NOMO-1 (cell line): ENCODE data around the gene DUSP16.
"Not testable (repeated sequence)": the region's sequence is repeated elsewhere in the genome, so short reads cannot be mapped to it uniquely, and the experiment has no call there.

Experiments
- DNase-seq, 2 experiments: peaks; one replicate each; lab custom pipeline; 2025; ENCODE audit not compliant: unreplicated experiment in 2 of 2; lab: John Stamatoyannopoulos, UW

The DUSP16 gene

DNA sequence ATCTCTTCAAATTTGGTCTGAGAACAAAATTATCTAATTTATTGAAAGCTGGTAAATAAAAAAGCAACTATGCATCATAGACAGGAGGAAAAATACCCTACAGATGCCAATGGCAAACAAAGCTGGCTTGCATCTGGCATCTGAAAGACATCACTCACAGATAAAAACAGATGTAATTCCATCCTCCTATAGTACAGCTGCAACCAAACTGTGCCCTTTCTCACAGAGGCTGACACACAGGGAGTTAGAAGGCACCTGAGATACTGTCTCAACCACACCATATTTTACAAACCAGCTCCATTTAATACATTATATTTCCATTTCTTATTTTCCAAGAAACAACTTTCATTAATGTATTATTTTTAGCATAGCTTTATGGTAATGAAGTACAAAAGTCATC is 39.4 kb downstream of the DUSP16 start:
- no peak for DNase-seq

DNA sequence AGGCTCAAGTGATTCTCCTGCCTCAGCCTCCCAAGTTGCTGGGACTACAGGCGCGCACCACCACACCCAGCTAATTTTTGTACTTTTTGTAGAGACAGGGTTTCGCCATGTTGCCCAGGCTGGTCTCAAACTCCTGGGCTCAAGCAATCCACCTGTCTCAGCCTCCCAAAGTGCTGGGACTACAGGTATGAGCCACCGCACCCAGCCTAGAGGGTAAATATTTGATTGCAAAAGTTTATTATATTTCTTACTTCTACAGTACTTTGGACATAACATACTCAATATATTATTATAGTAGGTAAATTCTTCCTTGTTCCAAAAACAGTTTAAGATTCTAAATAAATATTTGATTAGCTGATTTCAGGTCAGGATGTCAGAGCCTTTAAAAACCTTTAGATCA is 40.0 kb downstream of the DUSP16 start:
- not testable (repeated sequence) for DNase-seq

DNA sequence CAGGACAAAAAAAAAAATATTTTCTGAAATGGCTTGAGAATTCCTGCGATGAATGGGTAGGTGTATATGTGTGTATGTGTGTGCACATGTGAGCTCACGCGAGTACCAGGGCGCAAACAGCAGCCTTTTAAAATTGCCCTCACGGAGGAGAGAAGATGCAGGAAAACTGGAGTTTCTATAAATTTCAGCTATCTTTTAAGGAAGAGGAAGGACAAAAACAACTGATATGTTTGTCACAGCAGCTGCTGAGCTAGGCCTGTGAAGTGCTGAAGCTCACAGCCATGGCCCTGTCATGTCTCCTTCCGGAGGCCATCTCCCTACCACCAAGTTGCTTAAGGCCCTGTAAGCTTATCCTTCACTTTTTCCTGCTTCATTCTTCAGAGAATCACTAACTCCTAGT is 40.8 kb downstream of the DUSP16 start:
- no peak for DNase-seq

DNA sequence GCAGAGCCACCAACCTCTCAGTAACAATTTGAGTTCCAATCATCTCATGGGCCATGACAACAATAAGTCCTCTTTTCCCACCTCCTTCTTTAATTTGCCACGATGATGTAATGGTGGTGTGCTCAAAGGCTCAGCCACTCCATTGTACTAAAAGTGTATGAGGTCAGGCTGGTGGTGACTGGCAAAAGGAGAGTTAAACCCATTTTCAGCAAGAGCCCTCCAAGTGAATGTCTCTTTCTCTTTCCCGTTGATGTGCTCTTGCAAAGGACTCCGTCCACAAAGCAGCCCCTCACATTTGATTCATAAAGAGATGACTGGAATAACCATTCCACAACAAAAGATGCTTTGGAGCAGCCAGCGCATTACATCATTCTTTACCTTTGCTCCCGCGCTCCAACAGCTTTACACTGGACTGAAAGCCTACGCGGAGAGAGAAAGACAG is 41.6 kb downstream of the DUSP16 start:
- DNase-seq, result no peak

DNA sequence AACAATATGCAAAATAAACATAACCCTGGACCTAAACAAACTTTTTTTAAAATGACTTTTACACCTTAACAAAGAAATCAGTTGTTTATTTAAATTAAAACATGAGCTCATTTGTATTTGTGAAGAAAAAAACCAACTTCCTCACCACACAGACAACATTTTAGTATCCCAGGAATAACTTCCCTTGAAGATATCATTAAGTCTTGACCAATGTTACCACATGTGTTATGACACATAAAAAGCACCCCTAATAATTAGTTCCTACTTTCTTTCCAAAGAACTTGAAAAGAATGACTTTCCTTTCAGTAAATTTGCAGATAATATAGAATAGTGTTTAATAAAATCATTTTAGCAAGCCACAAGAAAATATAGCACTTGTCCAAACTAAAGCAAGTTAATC is 42.4 kb downstream of the DUSP16 start:
- DNase-seq, result peak; percentile 8 to 15

DNA sequence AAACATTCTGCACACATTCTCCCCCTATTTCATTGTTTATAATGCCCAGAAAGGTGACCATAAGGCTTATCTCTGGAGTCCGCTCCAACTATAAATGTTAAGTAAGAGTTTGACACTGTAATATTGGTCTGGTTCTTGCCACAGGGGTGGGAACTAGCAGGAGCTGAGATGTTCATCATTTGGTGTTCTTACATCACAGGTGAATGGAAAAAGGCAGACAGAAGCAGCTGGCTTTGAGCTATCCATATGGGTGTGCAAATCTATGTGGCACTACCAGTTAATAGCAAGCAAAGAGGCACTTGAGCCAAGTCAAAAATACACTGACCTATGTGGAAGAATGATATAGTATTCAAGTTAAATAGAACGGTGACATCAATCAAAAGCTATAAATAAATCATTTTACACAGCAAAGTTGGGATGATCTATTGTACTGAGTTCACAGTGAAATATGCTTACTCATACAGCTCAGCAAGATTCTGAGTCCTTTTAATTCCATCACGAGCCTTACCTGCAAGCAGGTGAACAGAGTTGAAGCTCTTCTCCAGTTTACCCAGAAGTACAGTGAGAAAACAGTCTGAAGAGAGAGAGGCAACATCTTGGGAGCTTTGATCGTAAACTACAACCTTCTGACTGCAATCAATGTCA is 43.2 kb downstream of the DUSP16 start:
- no peak for DNase-seq

DNA sequence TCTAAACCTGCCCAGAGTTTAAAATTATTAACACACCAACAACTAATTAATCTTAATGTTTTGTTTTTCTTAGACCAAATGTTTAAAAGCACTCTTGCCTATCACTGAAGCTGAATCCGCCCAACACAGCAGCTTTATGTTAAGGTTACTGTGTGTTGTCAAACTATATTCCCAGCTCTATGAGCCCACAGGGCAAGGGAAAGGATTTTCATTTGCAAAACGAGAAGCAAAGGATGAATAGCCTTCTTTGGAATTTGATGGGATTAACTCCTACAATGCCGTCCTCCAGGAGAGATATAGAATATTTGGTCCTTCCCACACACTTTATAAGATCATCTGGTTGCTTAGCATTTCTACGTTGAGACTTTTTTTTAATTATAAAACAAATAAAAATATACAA is 43.7 kb downstream of the DUSP16 start:
- no peak for DNase-seq

DNA sequence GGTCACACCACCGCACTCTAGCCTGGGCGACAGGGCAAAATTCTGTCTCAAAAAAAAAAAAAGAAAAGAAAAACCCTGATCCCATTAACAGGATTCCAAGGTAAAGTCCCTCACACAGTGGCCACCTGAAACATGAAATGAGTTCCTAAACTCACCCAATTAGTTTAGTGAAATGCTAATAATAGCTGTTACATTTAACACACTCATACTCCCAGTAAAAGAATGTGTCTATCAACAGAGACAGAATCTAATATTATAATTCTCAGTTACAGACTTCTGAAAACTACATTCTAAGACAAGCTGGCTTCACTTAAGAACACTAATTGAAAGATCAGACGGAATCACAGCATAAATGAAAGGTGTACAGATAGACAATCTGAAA is 44.2 kb downstream of the DUSP16 start:
- no peak for DNase-seq

DNA sequence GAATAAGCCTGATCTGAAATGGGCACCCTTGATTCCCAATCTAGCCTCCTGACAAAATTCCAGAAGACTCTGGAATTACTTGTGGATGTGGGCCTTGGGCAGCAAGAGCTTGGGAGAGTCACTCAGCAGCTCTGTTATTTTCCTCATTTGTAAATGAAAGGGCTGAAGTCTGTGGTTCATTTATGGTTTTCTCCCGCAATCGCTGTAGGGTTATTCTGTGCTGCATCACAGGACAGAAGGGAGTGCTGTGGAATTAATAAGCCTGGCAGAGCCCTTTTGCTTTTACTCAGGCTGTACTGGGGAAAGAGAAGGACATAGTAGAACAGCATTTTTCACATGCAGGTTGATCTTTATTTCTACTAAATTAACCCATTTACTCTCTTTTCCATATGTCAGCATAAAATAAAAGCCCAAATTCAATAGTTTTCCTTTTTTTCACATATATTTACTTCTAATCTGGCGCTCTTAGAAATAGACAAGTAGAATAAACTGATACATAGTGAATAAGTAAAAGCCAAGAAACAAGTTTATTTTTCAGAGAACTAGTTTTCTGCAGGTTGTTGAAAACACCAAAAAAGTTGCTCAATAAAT is 49.2 kb downstream of the DUSP16 start:
- no peak for DNase-seq

DNA sequence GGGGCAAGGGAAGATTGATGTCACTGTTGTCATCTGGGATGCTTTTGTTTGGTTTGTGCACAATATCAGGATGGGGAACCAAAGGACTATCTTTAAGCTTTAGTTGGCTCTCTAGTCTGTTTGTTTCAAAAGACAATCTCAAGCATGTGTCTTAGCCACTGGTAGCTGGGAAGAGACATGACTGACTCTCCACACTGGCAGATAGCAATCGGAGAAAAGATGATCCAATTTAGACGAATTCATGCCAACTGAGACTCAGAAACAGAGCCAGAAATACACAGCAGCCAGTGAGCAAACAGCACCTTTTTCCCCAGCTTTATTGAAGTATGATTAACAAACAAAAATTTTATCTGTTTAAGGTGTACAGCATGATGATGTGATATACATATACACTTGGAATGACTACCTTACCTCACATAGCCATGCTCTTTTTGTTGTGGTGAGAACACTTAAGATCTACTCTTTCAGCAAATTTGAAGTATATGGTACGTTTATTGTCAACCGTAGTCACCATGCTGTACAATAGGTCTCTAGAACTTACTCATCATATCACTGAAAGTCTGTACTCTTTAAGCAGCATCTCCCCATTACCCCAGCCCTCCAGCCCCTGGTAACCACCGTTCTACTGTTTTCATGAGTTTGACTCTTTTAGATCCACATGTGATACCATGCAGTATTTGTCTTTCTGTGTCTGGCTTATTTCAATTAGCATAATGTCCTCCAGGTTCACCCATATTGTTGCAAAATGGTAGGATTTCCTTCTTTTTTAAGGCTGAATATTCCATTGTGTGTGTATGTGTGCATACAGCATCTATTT is 50.6 kb downstream of the DUSP16 start:
- DNase-seq, result no peak

DNA sequence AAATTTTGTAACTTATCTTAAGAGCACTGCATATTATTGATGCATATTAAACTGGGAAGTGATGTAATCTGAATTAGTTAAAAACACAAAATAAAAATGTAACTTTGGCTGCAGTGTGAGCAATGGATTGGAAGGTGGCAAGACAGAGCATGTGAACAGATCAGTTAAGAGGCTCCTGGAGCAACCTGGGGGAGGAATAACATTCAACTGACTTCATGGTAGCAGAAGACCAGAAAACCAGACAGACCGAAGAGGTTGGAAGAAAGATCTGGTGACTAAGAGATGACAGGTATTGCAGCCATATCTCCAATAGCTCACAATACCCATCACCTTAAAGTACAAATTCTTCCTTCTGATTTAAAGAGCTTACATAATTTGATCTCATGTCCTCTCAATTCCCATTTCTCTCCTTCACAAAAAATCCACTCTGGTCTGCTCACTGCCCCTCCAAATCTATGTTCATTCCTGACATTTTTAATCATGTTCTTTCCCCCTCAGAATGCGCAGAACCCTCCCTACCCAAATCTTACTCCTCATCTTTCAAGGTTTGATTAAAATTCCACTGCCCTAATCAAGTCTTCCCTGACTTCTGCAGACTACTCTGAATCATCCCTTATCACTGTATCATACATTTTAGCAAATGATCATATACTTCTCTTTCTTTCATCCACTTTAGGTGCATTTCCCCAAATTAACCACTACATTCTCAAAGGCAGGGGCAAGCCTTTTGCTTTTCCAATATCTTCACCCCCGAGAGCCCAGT is 51.5 kb downstream of the DUSP16 start:
- no peak for DNase-seq

DNA sequence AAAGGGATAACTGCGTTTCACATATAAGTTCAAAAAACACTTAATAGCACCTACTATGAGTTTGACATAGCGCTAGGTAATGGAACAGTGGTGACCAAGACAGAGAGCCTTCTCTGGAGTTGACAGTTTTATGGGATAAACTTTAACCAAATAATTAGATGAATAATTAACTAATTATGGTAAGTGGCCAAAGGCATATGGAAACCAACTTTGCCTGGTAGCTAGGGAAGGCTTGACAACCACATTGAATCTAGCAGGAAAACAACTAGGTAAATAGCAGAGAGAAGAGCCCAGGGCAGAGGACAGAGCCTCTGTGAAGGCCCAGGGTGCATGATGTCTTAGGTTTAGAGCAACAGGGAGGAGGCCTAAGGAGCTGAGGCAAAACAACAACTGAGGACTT is 52.1 kb downstream of the DUSP16 start:
- no peak for DNase-seq

DNA sequence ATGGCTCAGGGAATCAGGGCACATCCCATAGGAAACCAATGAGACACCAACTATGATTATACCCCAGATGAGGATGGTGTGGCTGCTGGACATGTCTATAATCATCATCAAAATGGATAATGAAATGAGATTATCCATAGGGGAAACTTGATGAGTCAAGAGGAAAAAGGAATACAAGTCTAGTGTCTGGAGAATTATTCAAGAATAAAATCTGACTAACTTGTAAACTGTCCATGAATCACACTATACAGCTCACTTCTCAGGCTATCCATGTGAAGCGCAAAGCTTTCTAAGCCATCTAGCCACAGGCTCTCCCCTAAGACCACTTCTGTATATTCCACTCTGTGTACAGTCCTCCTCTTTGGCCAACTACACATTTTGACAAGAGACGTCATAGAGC is 52.5 kb downstream of the DUSP16 start:
- no peak for DNase-seq

DNA sequence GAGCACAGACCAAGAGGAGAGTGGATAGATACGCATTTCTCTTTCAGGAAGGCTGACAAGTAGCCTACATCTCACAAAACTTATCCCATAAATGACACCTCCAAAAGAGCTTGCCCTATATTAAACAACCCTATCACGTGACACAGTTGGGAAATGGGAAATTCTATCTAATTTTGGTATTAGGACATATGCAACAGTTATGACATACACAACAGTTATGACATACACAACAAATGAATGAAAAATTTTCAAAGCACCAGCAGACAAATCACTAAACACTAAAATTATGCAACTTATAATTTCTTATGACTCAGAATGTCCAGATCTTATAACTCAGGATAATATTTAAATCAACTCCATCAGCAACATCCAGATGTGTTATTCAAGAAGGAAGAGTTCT is 54.1 kb downstream of the DUSP16 start:
- DNase-seq, result peak in 1 of 2 experiments; percentile 21

DNA sequence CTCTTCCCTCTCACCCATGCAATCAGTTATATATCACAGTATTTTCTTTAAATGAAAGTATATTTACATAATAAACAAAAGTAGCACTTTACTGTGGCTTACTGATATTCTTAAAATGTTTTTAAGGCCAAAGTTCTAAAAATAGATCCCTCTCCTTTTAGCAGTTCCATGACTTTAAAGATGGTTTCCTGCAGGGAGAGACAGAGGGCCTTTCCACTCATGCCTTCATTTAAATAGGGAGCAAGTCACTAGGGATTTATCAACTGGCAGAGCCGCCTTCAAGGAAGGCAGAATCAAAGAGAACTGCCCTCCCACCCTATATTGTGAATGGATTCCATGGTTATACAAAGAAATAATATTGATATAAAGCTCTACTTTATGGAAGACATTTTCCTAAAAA is 55.5 kb downstream of the DUSP16 start:
- no peak for DNase-seq

DNA sequence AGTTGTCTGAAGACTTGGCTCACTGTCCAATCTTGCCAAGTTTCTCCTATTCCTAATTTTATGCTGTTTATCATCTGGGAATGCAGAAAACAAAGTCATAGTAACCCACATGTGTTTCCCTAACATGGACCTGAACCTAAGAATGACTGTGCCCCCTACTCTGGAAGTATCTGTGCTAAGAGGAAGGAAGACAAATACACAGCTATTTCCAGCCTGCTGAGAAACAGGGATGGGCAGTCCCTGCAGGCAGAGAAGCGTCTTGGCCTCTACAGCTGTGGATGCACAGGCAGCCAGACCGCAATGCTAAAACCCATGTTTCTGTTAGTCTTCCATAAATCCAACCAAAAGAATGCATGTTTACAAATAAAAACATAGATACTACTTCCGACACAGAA is 56.2 kb downstream of the DUSP16 start:
- no peak for DNase-seq

DNA sequence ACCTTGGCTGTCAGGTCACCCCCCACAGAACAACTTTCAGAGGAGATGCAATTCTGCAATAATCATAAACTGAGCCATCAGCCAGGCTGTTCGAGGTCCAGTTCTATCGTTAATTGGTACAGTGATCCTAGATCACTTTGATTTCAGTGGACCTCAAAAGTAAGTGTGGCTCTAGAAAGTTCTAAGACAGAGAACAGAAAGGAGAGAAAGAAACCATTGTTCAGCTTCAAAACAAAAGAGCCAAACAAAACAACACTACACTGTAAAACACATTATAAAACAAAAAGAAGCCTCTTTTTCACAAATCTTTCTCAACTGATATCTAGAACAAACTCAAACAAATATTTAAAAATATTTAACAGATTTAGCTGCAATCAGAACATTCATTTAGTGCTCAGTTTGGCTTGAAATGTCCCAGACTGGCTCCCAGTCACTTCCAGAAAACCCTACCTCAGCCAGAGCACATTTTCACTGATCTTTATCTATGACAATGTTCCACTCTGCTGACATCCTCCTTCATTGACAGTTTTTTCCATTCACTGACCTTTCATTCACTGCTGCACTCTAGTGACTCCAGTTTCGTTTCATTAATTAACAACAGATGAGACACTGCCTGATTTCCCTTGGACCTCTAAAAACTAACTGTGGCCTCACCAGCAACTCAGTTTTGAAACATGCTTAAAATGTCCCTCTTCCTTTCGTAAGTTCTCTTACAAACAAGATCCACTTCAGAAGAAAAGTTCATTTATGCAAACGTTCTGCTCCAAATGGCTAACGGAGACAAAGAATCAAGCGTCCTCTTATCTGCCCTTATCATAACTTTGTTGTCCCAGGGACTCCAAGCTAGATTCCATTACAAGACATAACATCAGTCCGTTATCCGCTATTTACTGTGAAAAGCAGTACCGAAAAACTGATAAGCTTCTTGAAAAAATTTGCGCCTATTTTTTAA is 56.8 kb downstream of the DUSP16 start:
- no peak for DNase-seq

DNA sequence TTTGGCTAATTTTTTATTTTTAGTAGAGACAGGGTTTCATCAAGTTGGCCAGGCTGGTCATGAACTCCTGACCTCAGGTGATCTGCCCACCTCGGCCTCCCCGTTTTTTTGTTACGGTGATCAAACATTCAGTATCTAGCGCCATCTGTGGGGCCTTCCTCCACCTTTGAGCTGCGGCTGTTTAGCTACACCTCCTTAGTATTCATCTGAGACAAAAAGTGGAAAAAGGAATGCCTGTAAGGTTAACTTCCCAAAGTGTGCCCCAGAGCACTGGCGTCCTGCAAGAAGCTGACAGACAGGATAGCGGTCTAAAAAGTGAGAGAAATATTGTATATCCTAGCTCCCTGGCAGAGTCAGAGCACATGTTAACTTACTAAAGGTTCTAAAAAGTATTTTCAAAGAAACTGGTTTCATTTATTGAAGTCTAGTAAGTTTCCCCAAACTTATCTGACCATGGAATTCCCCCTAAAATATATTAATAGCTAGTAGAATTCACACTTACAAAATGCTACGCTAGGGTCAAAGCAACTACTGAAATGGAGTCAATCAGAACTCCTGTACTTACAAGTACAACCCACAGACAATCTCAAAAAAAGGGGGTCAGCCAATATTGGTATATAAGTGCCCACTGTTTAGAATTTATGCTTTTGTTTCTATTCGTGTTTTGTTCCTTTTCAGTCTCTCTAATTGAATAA is 59.1 kb downstream of the DUSP16 start:
- no peak for DNase-seq

DNA sequence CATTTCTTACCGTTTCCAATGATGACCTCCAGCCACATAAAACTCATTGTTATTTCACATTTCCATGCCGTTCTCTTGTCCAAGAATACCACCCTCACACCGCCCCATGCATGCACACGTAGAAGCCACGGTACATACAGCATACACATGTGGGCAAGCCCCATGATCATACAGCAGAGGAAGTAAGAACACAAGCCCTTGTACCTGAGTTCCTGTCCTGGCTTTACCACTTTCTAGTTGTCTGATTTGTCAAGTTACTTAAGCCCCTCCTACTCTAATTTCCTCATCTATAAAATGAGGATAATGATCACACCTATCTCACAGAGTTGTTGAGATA is 59.9 kb downstream of the DUSP16 start:
- DNase-seq, result no peak
